ENCODE results near the gene TNFRSF18.
A peak's percentile ranks its signal among the peaks of the same experiment; 100 is the strongest.

Gene TNFRSF18

GRCh38 chr1:1162597-1163537 lies 43.5 kb downstream of the TNFRSF18 start:
- peak; percentile 66 for DNase-seq

- no peak for DNase-seq
Measured at GRCh38 chr1:1161683-1162079, 44.7 kb downstream of the TNFRSF18 start.

- no peak for DNase-seq
Measured at GRCh38 chr1:1161078-1161682, 45.2 kb downstream of the TNFRSF18 start.

GRCh38 chr1:1160281-1160930 lies 46.0 kb downstream of the TNFRSF18 start:
- no peak for DNase-seq

- no peak for DNase-seq
Measured at GRCh38 chr1:1157914-1158710, 48.3 kb downstream of the TNFRSF18 start.

GRCh38 chr1:1157426-1157913 lies 48.9 kb downstream of the TNFRSF18 start:
- DNase-seq = no peak

- no peak for DNase-seq
Measured at GRCh38 chr1:1157033-1157365, 49.4 kb downstream of the TNFRSF18 start.

GRCh38 chr1:1156140-1157032 lies 50.0 kb downstream of the TNFRSF18 start:
- no peak for DNase-seq

GRCh38 chr1:1155258-1155657 lies 51.1 kb downstream of the TNFRSF18 start:
- DNase-seq = no peak

- no peak for DNase-seq
Measured at GRCh38 chr1:1153874-1154273, 52.5 kb downstream of the TNFRSF18 start.

Data from NCI-H2171 (cell line).